ENCODE measurements around the gene MINK1. TPM values are rescaled to one million over a fixed set of nuclear protein-coding genes. Genes with fewer than 3 reads are reported as not detected.

The MINK1 gene
- total and polyA plus RNA-seq, 2 of the 13 experiments (the other 11 are each of a cell fraction or from before 2014, with no cell fraction given): 17.2 to 63.9 TPM

DNA sequence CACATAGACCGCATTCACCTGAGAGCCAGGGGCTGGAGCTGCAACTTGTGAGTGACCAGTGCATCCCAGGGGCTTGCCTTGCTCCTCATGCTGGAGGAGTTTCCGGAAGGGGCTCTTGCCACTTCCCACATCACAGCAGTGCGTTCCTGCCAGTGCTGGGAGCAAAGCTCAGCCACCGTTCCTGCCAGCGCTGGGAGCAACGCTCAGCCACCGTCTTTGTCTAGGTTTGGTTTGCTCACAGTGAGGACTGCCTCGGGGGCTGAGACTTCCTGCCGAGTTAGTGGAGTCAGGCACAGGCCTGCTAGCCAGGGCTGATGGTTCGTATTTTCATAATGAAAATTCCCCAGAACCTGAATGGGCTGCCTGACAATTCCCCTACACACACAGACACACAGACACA is 75.2 kb downstream of the MINK1 start (continued):
- TF ChIP-seq POGK (CRISPR knock-in tag; conservative IDR thresholded peaks at IDR 0.05): 0 out of 2 replicates have a peak, but pooled peaks have one; percentile 44
- peak; percentile 83 for TF ChIP-seq TEAD3 (CRISPR knock-in tag; optimal IDR thresholded peaks at IDR 0.05; ENCODE audit: borderline replicate concordance)
- TF ChIP-seq, protein P1, sequence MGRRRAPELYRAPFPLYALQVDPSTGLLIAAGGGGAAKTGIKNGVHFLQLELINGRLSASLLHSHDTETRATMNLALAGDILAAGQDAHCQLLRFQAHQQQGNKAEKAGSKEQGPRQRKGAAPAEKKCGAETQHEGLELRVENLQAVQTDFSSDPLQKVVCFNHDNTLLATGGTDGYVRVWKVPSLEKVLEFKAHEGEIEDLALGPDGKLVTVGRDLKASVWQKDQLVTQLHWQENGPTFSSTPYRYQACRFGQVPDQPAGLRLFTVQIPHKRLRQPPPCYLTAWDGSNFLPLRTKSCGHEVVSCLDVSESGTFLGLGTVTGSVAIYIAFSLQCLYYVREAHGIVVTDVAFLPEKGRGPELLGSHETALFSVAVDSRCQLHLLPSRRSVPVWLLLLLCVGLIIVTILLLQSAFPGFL (CRISPR knock-in tag; IDR thresholded peaks at IDR 0.05): no peak
- 0 out of 2 replicates have a peak, but pooled peaks have one; percentile 75 for TF ChIP-seq AHR (CRISPR knock-in tag; IDR thresholded peaks at IDR 0.05)
- TF ChIP-seq ZNF274 (CRISPR knock-in tag; IDR thresholded peaks at IDR 0.05): 0 out of 2 replicates have a peak, but pooled peaks have one; percentile 54
- TF ChIP-seq ZBTB14 (CRISPR knock-in tag; IDR thresholded peaks at IDR 0.05): 0 out of 2 replicates have a peak, but pooled peaks have one; percentile 37
- TF ChIP-seq ZNF768 (CRISPR knock-in tag; IDR thresholded peaks at IDR 0.05): peak; percentile 58; the same call in 1 of the 2 replicates
- TF ChIP-seq, protein P2, sequence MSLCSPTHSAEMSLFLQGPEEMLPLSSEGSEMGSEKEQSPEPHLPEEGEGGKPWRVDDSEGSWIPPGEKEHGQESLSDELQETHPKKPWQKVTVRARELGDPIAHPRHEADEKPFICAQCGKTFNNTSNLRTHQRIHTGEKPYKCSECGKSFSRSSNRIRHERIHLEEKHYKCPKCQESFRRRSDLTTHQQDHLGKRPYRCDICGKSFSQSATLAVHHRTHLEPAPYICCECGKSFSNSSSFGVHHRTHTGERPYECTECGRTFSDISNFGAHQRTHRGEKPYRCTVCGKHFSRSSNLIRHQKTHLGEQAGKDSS (CRISPR knock-in tag; IDR thresholded peaks at IDR 0.05; ENCODE audit: borderline replicate concordance, low read depth): peak; percentile 62; the same call in 1 of the 2 replicates
- TF ChIP-seq JUND (CRISPR knock-in tag; IDR thresholded peaks at IDR 0.05): 0 out of 2 replicates have a peak, but pooled peaks have one; percentile 1
- TF ChIP-seq GTF3A (CRISPR knock-in tag; conservative IDR thresholded peaks at IDR 0.05): no peak
- TF ChIP-seq HOXA3 (CRISPR knock-in tag; IDR thresholded peaks at IDR 0.05): peak; percentile 74; the same call in 1 of the 2 replicates
- TF ChIP-seq CENPT (CRISPR knock-in tag; IDR thresholded peaks at IDR 0.05; ENCODE audit: low read depth): no peak
- 0 out of 2 replicates have a peak, but pooled peaks have one; percentile 35 for TF ChIP-seq MIER2 (CRISPR knock-in tag; IDR thresholded peaks at IDR 0.05)
- peak; percentile 37; the same call in 1 of the 2 replicates for TF ChIP-seq TARDBP (CRISPR knock-in tag; IDR thresholded peaks at IDR 0.05)
- TF ChIP-seq MEIS2 (CRISPR knock-in tag; IDR thresholded peaks at IDR 0.05): peak; percentile 62; the same call in 1 of the 2 replicates
- TF ChIP-seq MEF2D (CRISPR knock-in tag; IDR thresholded peaks at IDR 0.05): no peak
- peak; percentile 73 for TF ChIP-seq MAX (IDR thresholded peaks at IDR 0.05)
- peak; percentile 42 for TF ChIP-seq GABPA (IDR thresholded peaks at IDR 0.05; ENCODE audit: low read depth, low read length)
- TF ChIP-seq GABPA (CRISPR knock-in tag; IDR thresholded peaks at IDR 0.05; ENCODE audit: low read depth): peak; percentile 80
- TF ChIP-seq BATF2 (CRISPR knock-in tag; IDR thresholded peaks at IDR 0.05): 0 out of 2 replicates have a peak, but pooled peaks have one; percentile 25
- TF ChIP-seq ZNF350 (CRISPR knock-in tag; IDR thresholded peaks at IDR 0.05; ENCODE audit: borderline replicate concordance, low read depth): no peak
- TF ChIP-seq ZBTB21 (CRISPR knock-in tag; IDR thresholded peaks at IDR 0.05): peak; percentile 52; the same call in 1 of the 2 replicates
- TF ChIP-seq SRY (CRISPR knock-in tag; IDR thresholded peaks at IDR 0.05): 0 out of 2 replicates have a peak, but pooled peaks have one; percentile 63
